Measurements from ENCODE around the gene VAMP5. TPM values are rescaled to one million over a fixed set of nuclear protein-coding genes. Genes with fewer than 3 reads are reported as not detected.

The VAMP5 gene
- total and polyA plus RNA-seq, 5 donors: 79.1 to 127 (median 82.0) TPM

GRCh38 chr2:85566265-85566664 is 18.0 kb upstream of the VAMP5 start:
- Histone ChIP-seq H3K4me1 (ENCODE audit: control insufficient read depth, insufficient read depth, low read length) (no peaks in the 10 kb centered on the region), H3K9me3 (ENCODE audit: control insufficient read depth, low read length) (no peaks in the 10 kb centered on the region), H3K4me3 (ENCODE audit: low read length) (no peak overlapping the region), H3K27ac (ENCODE audit: low read length) (no peak overlapping the region), H3K27me3 (ENCODE audit: control insufficient read depth, insufficient read depth) (no peaks in the 10 kb centered on the region)
- DNase-seq (no peak), ATAC-seq (no peak)
- WGBS: 73% methylated on average over 4 of the region's 4 CpGs
- intact Hi-C loops (cut with DNase I): no loop called here

DNA sequence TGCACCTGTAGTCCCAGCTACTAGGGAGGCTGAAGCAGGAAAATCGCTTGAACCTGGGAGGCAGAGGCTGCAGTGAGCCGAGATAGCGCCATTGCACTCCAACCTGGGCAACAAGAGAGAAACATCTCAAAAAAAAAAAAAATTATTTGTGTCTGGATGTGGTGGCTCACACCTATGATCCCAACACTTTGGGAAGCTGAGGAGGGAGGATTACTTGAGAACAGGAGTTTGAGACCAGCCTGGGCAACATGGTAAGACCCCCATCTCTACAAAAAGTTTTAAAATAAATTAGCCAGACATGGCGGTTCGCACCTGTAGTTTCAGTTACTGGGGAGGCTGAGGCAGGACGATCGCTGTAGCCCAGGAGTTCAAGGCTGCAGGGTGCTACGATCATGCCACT is 8.5 kb upstream of the VAMP5 start:
- DNase-seq: no peak

DNA sequence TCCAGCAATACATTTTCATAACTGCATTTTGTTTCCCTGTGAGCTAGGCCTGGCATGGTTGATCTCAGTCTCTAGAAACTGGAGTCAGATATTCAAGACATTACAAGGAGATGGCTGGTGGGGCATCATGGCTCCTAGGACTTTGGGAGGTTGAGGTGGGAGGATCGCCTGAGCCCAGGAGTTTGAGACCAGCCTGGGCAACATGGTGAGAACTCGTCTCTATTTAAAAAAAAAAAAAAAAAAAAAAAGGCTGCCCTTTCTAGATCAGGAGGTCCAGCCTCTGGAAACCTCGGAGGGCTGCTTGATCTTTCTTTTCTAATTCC is 7.2 kb upstream of the VAMP5 start:
- intact Hi-C loops (cut with DNase I): no loop called here

More for the DNA sequence above, 8.5 kb upstream of the VAMP5 start:
- Histone ChIP-seq H3K27me3 (ENCODE audit: control insufficient read depth, insufficient read depth) (no peaks in the 10 kb centered on the region), H3K27ac (ENCODE audit: low read length) (no peak overlapping the region), H3K9me3 (ENCODE audit: control insufficient read depth, low read length) (no peaks in the 10 kb centered on the region), H3K4me1 (ENCODE audit: control insufficient read depth, insufficient read depth, low read length) (peaks cover 10% of the 10 kb centered on the region), H3K4me3 (ENCODE audit: low read length) (no peak overlapping the region)
- no peak for ATAC-seq
- 84% methylated on average over 8 of the region's 8 CpGs for WGBS
- intact Hi-C loops (cut with DNase I): no loop called here

GRCh38 chr2:85577386-85578242 is 6.6 kb upstream of the VAMP5 start, which contains the start of gene VAMP8:
VAMP8 (plus strand) TSS chr2:85577586; CDS start chr2:85577647, 61 bp downstream.
- Histone ChIP-seq H3K4me3 (ENCODE audit: low read length) (no peak within 1 kb of the TSS), H3K27me3 (ENCODE audit: control insufficient read depth, insufficient read depth) (no peaks in the 10 kb centered on the region), H3K27ac (ENCODE audit: low read length) (peak within 1 kb of the TSS; percentile 80), H3K4me1 (ENCODE audit: control insufficient read depth, insufficient read depth, low read length) (peaks cover 10% of the 10 kb centered on the region), H3K9me3 (ENCODE audit: control insufficient read depth, low read length) (no peaks in the 10 kb centered on the region)
- ATAC-seq: peak; percentile 49 to 62
- intact Hi-C loops (cut with DNase I): no loop called here
- 40% methylated on average over 19 of the region's 19 CpGs for WGBS
- DNase-seq: peak; percentile 55 to 76 (median 73)

More for the DNA sequence above, 7.2 kb upstream of the VAMP5 start:
- DNase-seq: no peak
- 67% methylated on average over 3 of the region's 3 CpGs for WGBS
- ATAC-seq: no peak
- Histone ChIP-seq H3K27me3 (ENCODE audit: control insufficient read depth, insufficient read depth) (no peaks in the 10 kb centered on the region), H3K4me1 (ENCODE audit: control insufficient read depth, insufficient read depth, low read length) (peaks cover 10% of the 10 kb centered on the region), H3K27ac (ENCODE audit: low read length) (no peak overlapping the region), H3K9me3 (ENCODE audit: control insufficient read depth, low read length) (no peaks in the 10 kb centered on the region), H3K4me3 (ENCODE audit: low read length) (no peak overlapping the region)

GRCh38 chr2:85578243-85579180 is 5.7 kb upstream of the VAMP5 start:
- WGBS: 35% methylated on average over 19 of the region's 19 CpGs
- intact Hi-C loops (cut with DNase I): no loop called here
- H3K27me3 ChIP-seq (ENCODE audit: control insufficient read depth, insufficient read depth): no peaks in the 10 kb centered on the region
- no peak overlapping the region for H3K4me3 ChIP-seq (ENCODE audit: low read length)
- H3K4me1 ChIP-seq (ENCODE audit: control insufficient read depth, insufficient read depth, low read length): peaks cover 12% of the 10 kb centered on the region
- peak overlapping the region; percentile 82 for H3K27ac ChIP-seq (ENCODE audit: low read length)
- H3K9me3 ChIP-seq (ENCODE audit: control insufficient read depth, low read length): no peaks in the 10 kb centered on the region
- peak; percentile 63 to 80 for ATAC-seq
- peak; percentile 66 to 89 (median 86) for DNase-seq

GRCh38 chr2:85579266-85579935 is 4.8 kb upstream of the VAMP5 start:
- H3K4me1 ChIP-seq (ENCODE audit: control insufficient read depth, insufficient read depth, low read length): peaks cover 14% of the 10 kb centered on the region

GRCh38 chr2:85580206-85580605 is 4.0 kb upstream of the VAMP5 start:
- 78% methylated on average over 3 of the region's 3 CpGs for WGBS
- intact Hi-C loops (cut with DNase I): no loop called here
- Histone ChIP-seq H3K4me1 (ENCODE audit: control insufficient read depth, insufficient read depth, low read length) (peaks cover 15% of the 10 kb centered on the region), H3K9me3 (ENCODE audit: control insufficient read depth, low read length) (no peaks in the 10 kb centered on the region), H3K27me3 (ENCODE audit: control insufficient read depth, insufficient read depth) (no peaks in the 10 kb centered on the region), H3K27ac (ENCODE audit: low read length) (no peak overlapping the region), H3K4me3 (ENCODE audit: low read length) (no peak overlapping the region)
- DNase-seq (no peak), ATAC-seq (no peak)

More at GRCh38 chr2:85579266-85579935, 4.8 kb upstream of the VAMP5 start:
- ATAC-seq: peak in 1 of 2 donors; percentile 14
- 45% methylated on average over 6 of the region's 6 CpGs for WGBS
- Histone ChIP-seq H3K27ac (ENCODE audit: low read length) (peak overlapping the region; percentile 82), H3K9me3 (ENCODE audit: control insufficient read depth, low read length) (no peaks in the 10 kb centered on the region), H3K4me3 (ENCODE audit: low read length) (no peak overlapping the region), H3K27me3 (ENCODE audit: control insufficient read depth, insufficient read depth) (no peaks in the 10 kb centered on the region)
- DNase-seq: peak in 1 of 3 donors; percentile 69
- intact Hi-C loops (cut with DNase I): no loop called here

DNA sequence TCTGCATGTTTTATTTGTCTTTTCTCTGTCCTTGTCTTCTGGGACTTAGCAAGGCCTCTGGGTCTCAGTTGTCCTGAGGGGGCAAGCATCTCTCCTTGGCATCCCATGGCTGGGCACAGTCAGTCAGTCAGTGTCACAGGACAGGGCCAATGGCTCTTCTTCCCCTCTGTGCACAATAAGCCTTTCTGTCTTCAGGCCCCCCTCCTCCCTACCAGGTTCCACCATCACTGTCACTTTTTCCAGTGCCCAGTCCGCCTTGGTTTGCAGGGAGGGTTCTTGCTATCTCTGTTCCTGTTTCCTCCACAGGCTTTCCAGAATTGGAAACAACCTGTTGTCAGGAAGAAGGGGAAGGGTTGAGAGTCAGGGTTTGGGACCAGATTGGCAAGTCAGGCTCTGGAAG is 1.7 kb upstream of the VAMP5 start:
- Histone ChIP-seq H3K4me1 (ENCODE audit: control insufficient read depth, insufficient read depth, low read length) (peaks cover 21% of the 10 kb centered on the region), H3K27me3 (ENCODE audit: control insufficient read depth, insufficient read depth) (no peaks in the 10 kb centered on the region), H3K27ac (ENCODE audit: low read length) (no peak overlapping the region), H3K4me3 (ENCODE audit: low read length) (no peak overlapping the region), H3K9me3 (ENCODE audit: control insufficient read depth, low read length) (no peaks in the 10 kb centered on the region)
- intact Hi-C loops (cut with DNase I): no loop called here
- ATAC-seq (peak in 1 of 2 donors; percentile 24), DNase-seq (no peak)
- WGBS: 58% methylated on average over 1 of the region's 1 CpG

DNA sequence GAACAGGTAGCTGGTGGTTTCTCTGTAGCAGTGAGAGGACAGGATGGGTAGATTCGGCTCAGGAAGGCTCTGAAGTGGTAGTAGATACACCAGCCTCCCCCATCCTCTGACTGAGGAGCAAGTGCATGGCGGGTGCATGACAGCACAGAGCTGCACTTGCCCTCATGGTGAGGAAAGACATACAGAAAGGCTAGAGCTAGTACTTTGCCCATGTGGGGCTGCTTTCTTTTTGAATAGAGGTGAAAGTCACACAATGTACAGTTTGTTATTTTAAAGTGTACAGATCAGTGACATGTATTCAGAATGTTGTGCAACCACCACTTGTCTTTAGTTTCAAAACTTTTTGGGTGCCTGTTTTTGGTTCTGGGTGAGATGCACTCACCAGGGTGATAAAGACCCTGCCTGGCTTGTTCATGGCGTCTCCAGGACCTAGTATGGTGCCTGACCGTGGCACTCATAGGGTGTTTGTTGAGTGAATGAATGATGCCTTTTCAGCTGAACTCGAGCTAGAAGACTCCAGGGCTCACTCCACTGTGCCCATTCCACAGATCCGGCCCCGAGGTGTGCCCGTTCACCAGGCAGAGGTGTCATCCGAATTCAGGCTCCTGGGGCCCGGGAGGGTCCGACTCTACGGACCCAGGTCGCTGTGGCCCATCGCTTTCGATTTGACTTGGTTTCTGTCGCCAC is 421 bp upstream of the VAMP5 start:
- intact Hi-C loops (cut with DNase I): no loop called here
- 18% methylated on average over 16 of the region's 16 CpGs for WGBS

More for the DNA sequence above, 421 bp upstream of the VAMP5 start:
- DNase-seq (no peak), ATAC-seq (no peak)
- H3K27ac ChIP-seq (ENCODE audit: low read length): peak overlapping the region; percentile 58
- no peaks in the 10 kb centered on the region for H3K27me3 ChIP-seq (ENCODE audit: control insufficient read depth, insufficient read depth)
- H3K4me3 ChIP-seq (ENCODE audit: low read length): peak overlapping the region; percentile 71
- H3K9me3 ChIP-seq (ENCODE audit: control insufficient read depth, low read length): no peaks in the 10 kb centered on the region
- H3K4me1 ChIP-seq (ENCODE audit: control insufficient read depth, insufficient read depth, low read length): peaks cover 20% of the 10 kb centered on the region
